GM19372 (cell line): ENCODE results near the gene SRPK1.

ENCODE experiments used
- ATAC-seq: cut with Tn5 transposase; IDR thresholded peaks from one replicate; pipeline ENCODE4 v1.9.1; 2021; ENCODE audit warnings: mild to moderate bottlenecking, low read depth, moderate library complexity; ENCODE audit not compliant: unreplicated experiment

SRPK1 gene

GRCh38 chr6:35903679-35904078 is 17.2 kb downstream of the SRPK1 start:
- no peak for ATAC-seq

GRCh38 chr6:35900448-35900847 is 20.4 kb downstream of the SRPK1 start:
- ATAC-seq: no peak

- no peak for ATAC-seq
Observed at GRCh38 chr6:35898003-35898402, 22.9 kb downstream of the SRPK1 start.

- no peak for ATAC-seq
Observed at GRCh38 chr6:35897486-35897885, 23.4 kb downstream of the SRPK1 start.

- ATAC-seq: no peak
Observed at GRCh38 chr6:35897036-35897435, 23.9 kb downstream of the SRPK1 start.

GRCh38 chr6:35896228-35896627 is 24.7 kb downstream of the SRPK1 start:
- no peak for ATAC-seq

- no peak for ATAC-seq
Observed at GRCh38 chr6:35895560-35895959, 25.3 kb downstream of the SRPK1 start.

GRCh38 chr6:35894776-35895175 is 26.1 kb downstream of the SRPK1 start:
- ATAC-seq: no peak

GRCh38 chr6:35893246-35893645 is 27.7 kb downstream of the SRPK1 start:
- ATAC-seq: no peak

GRCh38 chr6:35892482-35892881 is 28.4 kb downstream of the SRPK1 start:
- ATAC-seq: no peak

GRCh38 chr6:35879151-35879550 is 41.7 kb downstream of the SRPK1 start:
- no peak for ATAC-seq

GRCh38 chr6:35876902-35877301 is 44.0 kb downstream of the SRPK1 start:
- no peak for ATAC-seq

GRCh38 chr6:35874730-35875129 is 46.2 kb downstream of the SRPK1 start:
- ATAC-seq: no peak

- ATAC-seq: no peak
Observed at GRCh38 chr6:35859367-35859766, 61.5 kb downstream of the SRPK1 start.

GRCh38 chr6:35857853-35858252 is 63.0 kb downstream of the SRPK1 start:
- no peak for ATAC-seq

GRCh38 chr6:35856250-35856649 is 64.6 kb downstream of the SRPK1 start:
- no peak for ATAC-seq

- no peak for ATAC-seq
Observed at GRCh38 chr6:35852994-35853393, 67.9 kb downstream of the SRPK1 start.

GRCh38 chr6:35850208-35850607 is 70.7 kb downstream of the SRPK1 start:
- no peak for ATAC-seq

- no peak for ATAC-seq
Observed at GRCh38 chr6:35844290-35844689, 76.6 kb downstream of the SRPK1 start.

- ATAC-seq: no peak
Observed at GRCh38 chr6:35842381-35842780, 78.5 kb downstream of the SRPK1 start.

GRCh38 chr6:35839019-35839418 is 81.9 kb downstream of the SRPK1 start:
- no peak for ATAC-seq

GRCh38 chr6:35833536-35833935 is 87.4 kb downstream of the SRPK1 start:
- no peak for ATAC-seq

GRCh38 chr6:35831257-35832007 is 89.5 kb downstream of the SRPK1 start:
- no peak for ATAC-seq
